Measurements from ENCODE around the gene TEKT1. TPM values are rescaled to one million over a fixed set of nuclear protein-coding genes. Genes with fewer than 3 reads are reported as not detected.
"Not testable (repeated sequence)": the region's sequence is repeated elsewhere in the genome, so short reads cannot be mapped to it uniquely, and the experiment has no call there.

TEKT1 gene
- total RNA-seq: not detected in 2 replicates

- peak; percentile 84 for DNase-seq (ENCODE audit: low read depth)
These were observed at the start of gene TEKT1 for GRCh38 chr17:6831661-6832263. TSS of gene TEKT1 (minus strand) at chr17:6831729. CDS start at chr17:6830376, 1,353 bp downstream.

GRCh38 chr17:6879221-6879975 lies 47.9 kb upstream of the TEKT1 start:
- not testable (repeated sequence) for DNase-seq (ENCODE audit: low read depth)

GRCh38 chr17:6875276-6875675 lies 43.7 kb upstream of the TEKT1 start:
- DNase-seq (ENCODE audit: low read depth): not testable (repeated sequence)

- no peak for DNase-seq (ENCODE audit: low read depth)
These were observed 41.4 kb upstream of the TEKT1 start for GRCh38 chr17:6872936-6873335.

GRCh38 chr17:6870841-6871240 lies 39.3 kb upstream of the TEKT1 start:
- DNase-seq (ENCODE audit: low read depth): no peak

- DNase-seq (ENCODE audit: low read depth): peak; percentile 84
These were observed 37.1 kb upstream of the TEKT1 start for GRCh38 chr17:6868582-6868981.

GRCh38 chr17:6867849-6868248 lies 36.3 kb upstream of the TEKT1 start:
- no peak for DNase-seq (ENCODE audit: low read depth)

- peak; percentile 11 for DNase-seq (ENCODE audit: low read depth)
These were observed 31.3 kb upstream of the TEKT1 start for GRCh38 chr17:6862825-6863224.

GRCh38 chr17:6862122-6862521 lies 30.6 kb upstream of the TEKT1 start:
- no peak for DNase-seq (ENCODE audit: low read depth)

GRCh38 chr17:6857904-6858303 lies 26.4 kb upstream of the TEKT1 start:
- DNase-seq (ENCODE audit: low read depth): no peak

GRCh38 chr17:6857336-6857735 lies 25.8 kb upstream of the TEKT1 start:
- DNase-seq (ENCODE audit: low read depth): no peak

GRCh38 chr17:6856051-6856450 lies 24.5 kb upstream of the TEKT1 start:
- DNase-seq (ENCODE audit: low read depth): no peak

- DNase-seq (ENCODE audit: low read depth): peak; percentile 11
These were observed 22.4 kb upstream of the TEKT1 start for GRCh38 chr17:6853764-6854442.

GRCh38 chr17:6848545-6849179 lies 17.1 kb upstream of the TEKT1 start:
- not testable (repeated sequence) for DNase-seq (ENCODE audit: low read depth)

GRCh38 chr17:6846138-6846537 lies 14.6 kb upstream of the TEKT1 start:
- DNase-seq (ENCODE audit: low read depth): not testable (repeated sequence)

GRCh38 chr17:6844406-6844805 lies 12.9 kb upstream of the TEKT1 start:
- DNase-seq (ENCODE audit: low read depth): not testable (repeated sequence)

- peak; percentile 73 for DNase-seq (ENCODE audit: low read depth)
These were observed 11.8 kb upstream of the TEKT1 start for GRCh38 chr17:6843241-6843880.

- DNase-seq (ENCODE audit: low read depth): not testable (repeated sequence)
These were observed 10.2 kb upstream of the TEKT1 start for GRCh38 chr17:6841769-6842168.

GRCh38 chr17:6830383-6830986 lies 1.0 kb downstream of the TEKT1 start:
- DNase-seq (ENCODE audit: low read depth): no peak

- peak; percentile 97 for DNase-seq (ENCODE audit: low read depth)
These were observed 8.5 kb downstream of the TEKT1 start for GRCh38 chr17:6823011-6823442.

- DNase-seq (ENCODE audit: low read depth): no peak
These were observed 12.6 kb downstream of the TEKT1 start for GRCh38 chr17:6818938-6819337.
